H9 (cell line): ENCODE measurements around the gene LRP1B. TPM values are rescaled to one million over a fixed set of nuclear protein-coding genes. Genes with fewer than 3 reads are reported as not detected.
"Not testable (repeated sequence)": the region's sequence is repeated elsewhere in the genome, so short reads cannot be mapped to it uniquely, and the experiment has no call there.

ENCODE experiments used
- DNase-seq: peaks from one replicate; pipeline ENCODE4 v3.0.0-alpha.2; 2017
- H2AFZ ChIP-seq: one replicate; pipeline ENCODE4 v1.6.1; 2013; ENCODE audit warnings: mild to moderate bottlenecking, low read length, control low read depth, moderate library complexity
- H2AK5ac ChIP-seq: 2 replicates; pipeline ENCODE4 v1.6.1; 2013; ENCODE audit warnings: low read length, control low read depth, mixed read lengths; ENCODE audit not compliant: insufficient read length
- H2BK120ac ChIP-seq: one replicate; pipeline ENCODE4 v1.6.1; 2013; ENCODE audit warnings: low read depth, mild to moderate bottlenecking, low read length, control low read depth, inconsistent platforms; ENCODE audit not compliant: poor library complexity, severe bottlenecking
- H2BK12ac ChIP-seq: 2 replicates; pipeline ENCODE4 v1.6.1; 2013; ENCODE audit warnings: low read length, control low read depth, mixed read lengths, low read depth; ENCODE audit not compliant: insufficient read length
- H2BK15ac ChIP-seq: 2 replicates; pipeline ENCODE4 v1.6.1; 2013; ENCODE audit warnings: low read depth, low read length, control low read depth
- H2BK20ac ChIP-seq: one replicate; pipeline ENCODE4 v1.6.1; 2013; ENCODE audit warnings: low read depth, mild to moderate bottlenecking, low read length, control low read depth, inconsistent platforms; ENCODE audit not compliant: poor library complexity, severe bottlenecking
- H2BK5ac ChIP-seq: 2 replicates; pipeline ENCODE4 v1.6.1; 2013; ENCODE audit warnings: low read length, control low read depth, mixed read lengths; ENCODE audit not compliant: insufficient read length
- H3K14ac ChIP-seq: 2 replicates; pipeline ENCODE4 v1.6.1; 2013; ENCODE audit warnings: low read length, control low read depth; ENCODE audit not compliant: insufficient read depth
- H3K18ac ChIP-seq: 2 replicates; pipeline ENCODE4 v1.6.1; 2013; ENCODE audit warnings: low read depth, mild to moderate bottlenecking, mixed read lengths, low read length, control low read depth; ENCODE audit not compliant: insufficient read length
- H3K23ac ChIP-seq: 2 replicates; pipeline ENCODE4 v1.6.1; 2013; ENCODE audit warnings: low read length, control low read depth, mixed read lengths, low read depth; ENCODE audit not compliant: insufficient read length
- H3K23me2 ChIP-seq: 2 replicates; pipeline ENCODE4 v1.6.1; 2013; ENCODE audit warnings: low read depth, mild to moderate bottlenecking, mixed read lengths, low read length, control low read depth; ENCODE audit not compliant: insufficient read length, poor library complexity, severe bottlenecking
- H3K27ac ChIP-seq: 2 replicates; pipeline ENCODE4 v1.5.1; 2013; ENCODE audit warnings: low read length, control low read depth, mixed read lengths, low read depth; ENCODE audit not compliant: insufficient read length
- H3K27me3 ChIP-seq: 2 replicates; pipeline ENCODE4 v1.6.1; 2013; ENCODE audit warnings: low read length, control low read depth, inconsistent platforms; ENCODE audit not compliant: insufficient read depth
- H3K4ac ChIP-seq: 2 replicates; pipeline ENCODE4 v1.6.1; 2013; ENCODE audit warnings: low read depth, mild to moderate bottlenecking, control low read depth, inconsistent platforms, low read length, moderate library complexity
- H3K4me1 ChIP-seq: 2 replicates; pipeline ENCODE4 v1.6.1; 2013; ENCODE audit warnings: low read length, control low read depth, inconsistent platforms; ENCODE audit not compliant: insufficient read depth
- H3K4me2 ChIP-seq: 2 replicates; pipeline ENCODE4 v1.6.1; 2013; ENCODE audit warnings: low read length, control low read depth, mixed read lengths; ENCODE audit not compliant: insufficient read length, insufficient read depth
- H3K56ac ChIP-seq: 2 replicates; pipeline ENCODE4 v1.6.1; 2013; ENCODE audit warnings: low read depth, mild to moderate bottlenecking, mixed read lengths, low read length, control low read depth; ENCODE audit not compliant: insufficient read length
- H3K79me1 ChIP-seq: 2 replicates; pipeline ENCODE4 v1.6.1; 2013; ENCODE audit warnings: low read depth, mild to moderate bottlenecking, moderate library complexity, low read length, control low read depth, inconsistent platforms; ENCODE audit not compliant: insufficient read depth, poor library complexity, severe bottlenecking
- H3K79me2 ChIP-seq: 2 replicates; pipeline ENCODE4 v1.6.1; 2013; ENCODE audit warnings: low read length, control low read depth, inconsistent platforms; ENCODE audit not compliant: insufficient read depth
- H3K9ac ChIP-seq: 2 replicates; pipeline ENCODE4 v1.6.1; 2013; ENCODE audit warnings: low read length, control low read depth, mixed read lengths; ENCODE audit not compliant: insufficient read length; ENCODE audit errors: extremely low read depth
- H3K9me3 ChIP-seq: one replicate; pipeline ENCODE4 v1.6.1; 2013; ENCODE audit warnings: low read depth, low read length, inconsistent platforms; ENCODE audit not compliant: control insufficient read depth
- H3T11ph ChIP-seq: one replicate; pipeline ENCODE4 v1.6.1; 2013; ENCODE audit warnings: mild to moderate bottlenecking, low read length, control low read depth, inconsistent platforms
- H4K20me1 ChIP-seq: one replicate; pipeline ENCODE4 v1.6.1; 2013; ENCODE audit not compliant: control insufficient read depth, insufficient read length, insufficient read depth
- H4K5ac ChIP-seq: 2 replicates; pipeline ENCODE4 v1.6.1; 2013; ENCODE audit warnings: low read depth, mild to moderate bottlenecking, mixed read lengths, low read length, control low read depth; ENCODE audit not compliant: insufficient read length
- H4K8ac ChIP-seq: replicated peaks from 2 replicates; pipeline ENCODE4 v1.6.1; 2013; ENCODE audit warnings: low read length, control low read depth, mixed read lengths, low read depth; ENCODE audit not compliant: insufficient read length
- H4K91ac ChIP-seq: 2 replicates; pipeline ENCODE4 v1.6.1; 2013; ENCODE audit warnings: low read depth, mild to moderate bottlenecking, moderate library complexity, mixed read lengths, low read length, control low read depth; ENCODE audit not compliant: insufficient read length
- H3K27ac Mint-ChIP-seq, 3 experiments: 2 replicates in 2 of 3; 3 replicates in 1 of 3; pipeline ENCODE4 v1.8.0; 2020 to 2021; ENCODE audit warnings: mixed read lengths in 3 of 3, mild to moderate bottlenecking in 1 of 3, moderate library complexity in 1 of 3
- H3K27me3 Mint-ChIP-seq: 2 replicates; pipeline ENCODE4 v1.8.0; 2021; ENCODE audit warnings: low read depth, mild to moderate bottlenecking, moderate library complexity, mixed read lengths
- H3K36me3 Mint-ChIP-seq, 3 experiments: 2 replicates in 2 of 3; 3 replicates in 1 of 3; pipeline ENCODE4 v1.8.0; 2020 to 2021; ENCODE audit warnings: low read depth in 3 of 3, mixed read lengths in 3 of 3; ENCODE audit not compliant: insufficient read depth in 1 of 3
- H3K4me1 Mint-ChIP-seq, 2 experiments: 2 replicates each; pipeline ENCODE4 v1.8.0; 2020; ENCODE audit warnings: mixed read lengths in 2 of 2
- H3K4me3 Mint-ChIP-seq, 2 experiments: 2 replicates in 1 of 2; 3 replicates in 1 of 2; pipeline ENCODE4 v1.8.0; 2020 to 2021; ENCODE audit warnings: mild to moderate bottlenecking in 2 of 2, mixed read lengths in 2 of 2, moderate library complexity in 1 of 2
- H3K9me3 Mint-ChIP-seq, 2 experiments: 2 replicates in 1 of 2; 3 replicates in 1 of 2; pipeline ENCODE4 v1.8.0; 2020; ENCODE audit warnings: mild to moderate bottlenecking in 2 of 2, mixed read lengths in 2 of 2, moderate library complexity in 1 of 2
- WGBS: extraction: QIAGEN DNeasy Blood & Tissue Kit; methylation state at CpG from one replicate; pipeline ENCODE4 v1.1.7; 2013; ENCODE audit warnings: missing lambda C conversion rate, low lambda C conversion rate, mixed read lengths; ENCODE audit not compliant: insufficient read length; ENCODE audit errors: extremely low coverage; 5-methylcytosine and 5-hydroxymethylcytosine counted together
- total RNA-seq: library from RNA; stranded (reverse); gene quantifications from 2 replicates; pipeline ENCODE4 v1.2.1, GENCODE V29; 2021
- TF ChIP-seq, protein P1 (sequence below): fragments of 200-600 bp; sonication (generic); conservative IDR thresholded peaks from 3 replicates; pipeline ENCODE4 v1.8.0; 2021; ENCODE audit warnings: antibody characterized with exemption, mild to moderate bottlenecking

The LRP1B gene
- total RNA-seq, 1 experiment from 2014 or later, result not detected

DNA sequence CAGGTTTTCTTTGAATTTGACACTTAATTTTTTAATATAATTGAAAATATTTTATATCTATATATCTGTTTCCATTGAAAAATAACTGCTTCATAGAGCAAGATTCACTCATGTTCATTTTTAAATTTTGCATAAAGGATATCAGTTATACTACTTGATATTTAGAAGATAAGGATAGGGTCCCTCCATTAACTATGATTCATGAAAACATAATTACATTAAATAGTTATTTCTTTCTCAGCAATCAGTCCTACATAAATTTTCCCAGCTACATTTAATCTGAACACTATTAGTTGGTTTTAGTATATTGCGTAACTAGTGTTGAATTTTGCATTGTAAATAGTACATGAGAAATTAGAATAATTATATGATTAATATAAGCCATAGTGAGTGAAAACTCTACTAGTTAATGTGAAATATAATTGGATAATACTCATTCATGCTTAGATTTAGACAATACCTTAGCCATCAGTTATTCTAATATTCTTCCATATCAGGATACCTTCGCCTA lies 42.7 kb downstream of the LRP1B start:
- H3K14ac ChIP-seq, result no peak overlapping the region
- H3K56ac ChIP-seq, result no peak overlapping the region
- no peak overlapping the region for H2BK5ac ChIP-seq
- H3K4me3 Mint-ChIP-seq, result no peak overlapping the region
- WGBS, result no CpG with 5 or more reads among the region's 2 CpGs
- H3K18ac ChIP-seq, result no peak overlapping the region
- H3K9ac ChIP-seq, result no peak overlapping the region
- no peaks in the 10 kb centered on the region for H3K79me2 ChIP-seq
- H2BK20ac ChIP-seq, result no peak overlapping the region
- H3T11ph ChIP-seq, result no peak overlapping the region
- H2AK5ac ChIP-seq, result no peak overlapping the region
- H3K79me1 ChIP-seq, result no peaks in the 10 kb centered on the region
- no peak overlapping the region for H2AFZ ChIP-seq
- H2BK120ac ChIP-seq, result no peak overlapping the region
- no peaks in the 10 kb centered on the region for H3K9me3 ChIP-seq
- H4K20me1 ChIP-seq, result no peaks in the 10 kb centered on the region
- no peaks in the 10 kb centered on the region for H3K9me3 Mint-ChIP-seq
- H3K4me2 ChIP-seq, result no peak overlapping the region
- DNase-seq, result no peak
- no peak overlapping the region for H4K91ac ChIP-seq
- H3K36me3 Mint-ChIP-seq, result no peaks in the 10 kb centered on the region
- H3K4me1 Mint-ChIP-seq, result no peaks in the 10 kb centered on the region
- no peak overlapping the region for H4K8ac ChIP-seq
- H3K27ac ChIP-seq, result no peak overlapping the region
- no peak overlapping the region for H2BK15ac ChIP-seq
- H3K23ac ChIP-seq, result no peak overlapping the region
- no peaks in the 10 kb centered on the region for H3K27me3 Mint-ChIP-seq
- H3K27me3 ChIP-seq, result no peaks in the 10 kb centered on the region
- no peak overlapping the region for H4K5ac ChIP-seq
- no peak overlapping the region for H2BK12ac ChIP-seq
- no peak overlapping the region for H3K27ac Mint-ChIP-seq
- no peaks in the 10 kb centered on the region for H3K4me1 ChIP-seq
- no peak overlapping the region for H3K4ac ChIP-seq
- TF ChIP-seq, protein P1, sequence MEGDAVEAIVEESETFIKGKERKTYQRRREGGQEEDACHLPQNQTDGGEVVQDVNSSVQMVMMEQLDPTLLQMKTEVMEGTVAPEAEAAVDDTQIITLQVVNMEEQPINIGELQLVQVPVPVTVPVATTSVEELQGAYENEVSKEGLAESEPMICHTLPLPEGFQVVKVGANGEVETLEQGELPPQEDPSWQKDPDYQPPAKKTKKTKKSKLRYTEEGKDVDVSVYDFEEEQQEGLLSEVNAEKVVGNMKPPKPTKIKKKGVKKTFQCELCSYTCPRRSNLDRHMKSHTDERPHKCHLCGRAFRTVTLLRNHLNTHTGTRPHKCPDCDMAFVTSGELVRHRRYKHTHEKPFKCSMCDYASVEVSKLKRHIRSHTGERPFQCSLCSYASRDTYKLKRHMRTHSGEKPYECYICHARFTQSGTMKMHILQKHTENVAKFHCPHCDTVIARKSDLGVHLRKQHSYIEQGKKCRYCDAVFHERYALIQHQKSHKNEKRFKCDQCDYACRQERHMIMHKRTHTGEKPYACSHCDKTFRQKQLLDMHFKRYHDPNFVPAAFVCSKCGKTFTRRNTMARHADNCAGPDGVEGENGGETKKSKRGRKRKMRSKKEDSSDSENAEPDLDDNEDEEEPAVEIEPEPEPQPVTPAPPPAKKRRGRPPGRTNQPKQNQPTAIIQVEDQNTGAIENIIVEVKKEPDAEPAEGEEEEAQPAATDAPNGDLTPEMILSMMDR, result no peak
- H3K23me2 ChIP-seq, result no peaks in the 10 kb centered on the region

DNA sequence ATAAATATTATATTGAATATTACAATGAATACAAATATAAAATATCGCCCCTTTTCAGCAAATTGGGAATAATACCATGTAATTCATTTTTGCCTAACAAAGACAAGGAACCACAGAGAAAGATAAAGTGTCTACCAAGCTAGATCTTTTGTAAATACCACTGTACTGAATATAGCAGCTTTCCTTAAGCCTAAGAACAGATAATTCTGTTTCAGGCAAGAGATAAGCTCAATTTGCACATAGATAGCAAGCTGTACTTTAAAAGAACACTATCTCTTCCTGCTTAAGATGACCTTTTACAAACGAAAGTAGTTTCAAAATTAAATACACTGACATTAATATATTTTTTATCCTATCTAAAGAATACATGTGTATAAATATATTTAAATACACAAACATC lies 43.2 kb downstream of the LRP1B start:
- not testable (repeated sequence) for H3K56ac ChIP-seq, H3T11ph ChIP-seq, H3K9ac ChIP-seq, H3K18ac ChIP-seq, H3K27ac Mint-ChIP-seq, DNase-seq, H3K4ac ChIP-seq, H3K79me1 ChIP-seq, H3K23me2 ChIP-seq, H3K4me1 ChIP-seq, H2BK12ac ChIP-seq, H2BK15ac ChIP-seq, H3K27me3 Mint-ChIP-seq, H2AK5ac ChIP-seq, H2BK120ac ChIP-seq, H3K9me3 ChIP-seq, H3K27me3 ChIP-seq, H3K4me2 ChIP-seq, H3K79me2 ChIP-seq, H2AFZ ChIP-seq, H2BK20ac ChIP-seq, H3K27ac ChIP-seq, H3K4me3 Mint-ChIP-seq, H4K8ac ChIP-seq, H4K20me1 ChIP-seq, H3K36me3 Mint-ChIP-seq, H4K5ac ChIP-seq, H3K4me1 Mint-ChIP-seq, H3K14ac ChIP-seq, H3K9me3 Mint-ChIP-seq, H3K23ac ChIP-seq, H4K91ac ChIP-seq, H2BK5ac ChIP-seq
- WGBS, result no CpG with 5 or more reads among the region's 2 CpGs
